H1 (cell line): Measurements from ENCODE around the gene PBX3. TPM values are rescaled to one million over a fixed set of nuclear protein-coding genes. Genes with fewer than 3 reads are reported as not detected.

Experiments used
- CTCF ChIA-PET: fragments of 300-600 bp; sonication (Branson Sonifier 250); formaldehyde crosslinking; loops from one replicate; lab custom pipeline; 2021; ENCODE audit not compliant: partially characterized antibody; lab: Charles Lee
- POLR2A ChIA-PET: fragments of 300-600 bp; sonication (Branson Sonifier 250); formaldehyde crosslinking; loops from one replicate; lab custom pipeline; 2021; ENCODE audit warnings: inconsistent platforms; ENCODE audit not compliant: partially characterized antibody; lab: Charles Lee
- DNase-seq, 2 experiments: peaks; one replicate each; pipeline versions ENCODE4 v3.0.0 to v3.0.0-alpha.2; 2010 to 2022; ENCODE audit warnings: low spot score in 2 of 2, low read depth in 1 of 2, mixed read lengths in 1 of 2
- FAIRE-seq: peaks from 2 replicates; lab custom pipeline; 2011; peaks lifted over from hg19 to GRCh38; lab: Jason Lieb, UNC
- H2AFZ ChIP-seq: 2 replicates; pipeline ENCODE4 v1.8.1; 2012; ENCODE audit warnings: low read length, inconsistent platforms
- H2AK5ac ChIP-seq: 2 replicates; pipeline ENCODE4 v1.6.1; 2013; ENCODE audit warnings: low read depth, low read length
- H2BK120ac ChIP-seq: replicated peaks from 2 replicates; pipeline ENCODE3; 2013; ENCODE audit warnings: low read depth, low read length, inconsistent platforms
- H2BK12ac ChIP-seq: 2 replicates; pipeline ENCODE4 v1.6.1; 2013; ENCODE audit warnings: low read depth, low read length
- H2BK15ac ChIP-seq: 2 replicates; pipeline ENCODE4 v1.6.1; 2013; ENCODE audit warnings: low read length
- H2BK20ac ChIP-seq: 2 replicates; pipeline ENCODE4 v1.6.1; 2013; ENCODE audit warnings: low read length
- H2BK5ac ChIP-seq: 2 replicates; pipeline ENCODE4 v1.6.1; 2013; ENCODE audit warnings: low read depth, low read length
- H3K14ac ChIP-seq: 2 replicates; pipeline ENCODE4 v1.6.1; 2013; ENCODE audit warnings: inconsistent platforms; ENCODE audit not compliant: insufficient read length
- H3K18ac ChIP-seq: 2 replicates; pipeline ENCODE4 v1.6.1; 2013; ENCODE audit warnings: low read length; ENCODE audit errors: extremely low read depth
- H3K23ac ChIP-seq: 2 replicates; pipeline ENCODE4 v1.6.1; 2013; ENCODE audit warnings: inconsistent platforms; ENCODE audit not compliant: insufficient read length
- H3K23me2 ChIP-seq: 2 replicates; pipeline ENCODE4 v1.6.1; 2013; ENCODE audit warnings: low read depth, low read length
- H3K27ac ChIP-seq: 2 replicates; pipeline ENCODE4 v1.6.1; 2011; ENCODE audit warnings: low read depth, low read length, inconsistent platforms
- H3K27me3 ChIP-seq, 4 experiments: replicated peaks in 1 of 4; 1 replicate in 1 of 4; 2 replicates in 3 of 4; pipeline versions ENCODE4 v1.6.1 to v1.8.1; 2011 to 2013; ENCODE audit warnings: low read length in 3 of 4, mild to moderate bottlenecking in 3 of 4, inconsistent platforms in 2 of 4, mixed read lengths in 2 of 4, moderate library complexity in 1 of 4; ENCODE audit not compliant: control insufficient read depth in 3 of 4, insufficient read depth in 3 of 4; ENCODE audit errors: extremely low read depth in 1 of 4
- H3K36me3 ChIP-seq, 4 experiments: 2 replicates each; pipeline versions ENCODE4 v1.6.1 to v1.8.1; 2011 to 2013; ENCODE audit warnings: mild to moderate bottlenecking in 4 of 4, low read length in 3 of 4, moderate library complexity in 2 of 4, control low read depth in 1 of 4, inconsistent platforms in 1 of 4; ENCODE audit not compliant: insufficient read depth in 4 of 4, control insufficient read depth in 2 of 4
- H3K4ac ChIP-seq: replicated peaks from 2 replicates; pipeline ENCODE3; 2013; ENCODE audit warnings: low read length, low read depth, mixed read lengths, inconsistent platforms; ENCODE audit not compliant: insufficient read length
- H3K4me1 ChIP-seq, 4 experiments: replicated peaks in 1 of 4; 1 replicate in 1 of 4; 2 replicates in 3 of 4; pipeline versions ENCODE4 v1.6.1 to v1.8.1; 2011 to 2013; ENCODE audit warnings: low read length in 3 of 4, inconsistent platforms in 2 of 4, mixed read lengths in 1 of 4; ENCODE audit not compliant: insufficient read depth in 4 of 4, control insufficient read depth in 3 of 4
- H3K4me2 ChIP-seq, 2 experiments: 2 replicates each; pipeline versions ENCODE4 v1.6.1 to v1.8.1; 2011 to 2013; ENCODE audit warnings: low read depth in 2 of 2, low read length in 2 of 2, control low read depth in 1 of 2, inconsistent platforms in 1 of 2, mild to moderate bottlenecking in 1 of 2; ENCODE audit not compliant: insufficient read depth in 1 of 2
- H3K4me3 ChIP-seq, 4 experiments: fragments of 200-600, 300-600 bp in 1 of 4; sonication (generic), shearing (Covaris generic), sonication (Bioruptor Twin) in 1 of 4; 2 replicates each; pipeline versions ENCODE4 v1.5.1 to v1.8.1; 2011 to 2016; ENCODE audit warnings: low read length in 4 of 4, low read depth in 3 of 4, control low read depth in 2 of 4, inconsistent platforms in 2 of 4, mild to moderate bottlenecking in 2 of 4, mixed read lengths in 1 of 4, moderate library complexity in 1 of 4; ENCODE audit not compliant: insufficient read depth in 2 of 4; ENCODE audit errors: extremely low read depth in 1 of 4
- H3K56ac ChIP-seq: replicated peaks from 2 replicates; pipeline ENCODE3; 2013; ENCODE audit warnings: low read depth, mild to moderate bottlenecking, mixed read lengths, low read length, inconsistent platforms; ENCODE audit not compliant: insufficient read length
- H3K79me1 ChIP-seq: 2 replicates; pipeline ENCODE4 v1.6.1; 2013; ENCODE audit warnings: low read depth, low read length, control low read depth
- H3K79me2 ChIP-seq, 2 experiments: 2 replicates each; pipeline versions ENCODE4 v1.6.1 to v1.8.1; 2012 to 2013; ENCODE audit warnings: low read length in 2 of 2, mild to moderate bottlenecking in 2 of 2, inconsistent platforms in 1 of 2; ENCODE audit not compliant: insufficient read depth in 2 of 2, control insufficient read depth in 1 of 2
- H3K9ac ChIP-seq, 4 experiments: replicated peaks in 1 of 4; 1 replicate in 1 of 4; 2 replicates in 3 of 4; pipeline versions ENCODE4 v1.6.1 to v1.8.1; 2011 to 2013; ENCODE audit warnings: low read depth in 3 of 4, low read length in 3 of 4, control low read depth in 2 of 4, mild to moderate bottlenecking in 2 of 4, moderate library complexity in 2 of 4, inconsistent platforms in 1 of 4; ENCODE audit errors: extremely low read depth in 1 of 4
- H3K9me3 ChIP-seq, 2 experiments: 2 replicates each; pipeline versions ENCODE4 v1.6.1 to v1.8.1; 2012 to 2013; ENCODE audit warnings: mild to moderate bottlenecking in 2 of 2, moderate library complexity in 2 of 2, control low read depth in 1 of 2, inconsistent platforms in 1 of 2, low read depth in 1 of 2, low read length in 1 of 2, mixed read lengths in 1 of 2; ENCODE audit not compliant: insufficient read depth in 2 of 2
- H4K20me1 ChIP-seq, 2 experiments: replicated peaks in 1 of 2; 2 replicates each; pipeline versions ENCODE3 to v1.8.1; 2011 to 2013; ENCODE audit warnings: inconsistent platforms in 2 of 2, low read length in 2 of 2, mild to moderate bottlenecking in 1 of 2; ENCODE audit not compliant: insufficient read depth in 2 of 2, control insufficient read depth in 1 of 2
- H4K5ac ChIP-seq: 2 replicates; pipeline ENCODE4 v1.6.1; 2013; ENCODE audit warnings: low read length, low read depth, mixed read lengths, inconsistent platforms; ENCODE audit not compliant: insufficient read length
- H4K8ac ChIP-seq: 2 replicates; pipeline ENCODE4 v1.8.0; 2013; ENCODE audit warnings: mild to moderate bottlenecking, moderate library complexity, low read length, inconsistent platforms; ENCODE audit not compliant: insufficient read depth; ENCODE audit errors: extremely low read depth
- H4K91ac ChIP-seq: replicated peaks from 2 replicates; pipeline ENCODE3; 2013; ENCODE audit warnings: low read length, mixed read lengths, inconsistent platforms; ENCODE audit not compliant: insufficient read length
- WGBS, 2 experiments: shearing (Covaris generic) in 1 of 2; methylation state at CpG; one replicate each; pipeline versions ENCODE4 v1.1.6 to v1.1.7; 2013 to 2015; ENCODE audit warnings: low lambda C conversion rate in 2 of 2, mixed read lengths in 2 of 2, inconsistent platforms in 1 of 2, low coverage in 1 of 2, missing lambda C conversion rate in 1 of 2; ENCODE audit not compliant: insufficient replicate concordance in 2 of 2, insufficient coverage in 1 of 2, insufficient read length in 1 of 2; ENCODE audit errors: extremely low coverage in 1 of 2, missing lambda C conversion rate in 1 of 2; 5-methylcytosine and 5-hydroxymethylcytosine counted together
- polyA plus RNA-seq, 7 experiments: library from polyadenylated mRNA; depleted of rRNA in 3 of 7; stranded (reverse) in 5 of 7; unstranded in 2 of 7; fragments of >200 nt in 5 of 7; fragments of 200-250 nt in 2 of 7; gene quantifications; 1 replicate in 5 of 7; 2 replicates in 1 of 7; 4 replicates in 1 of 7; pipeline versions ENCODE4 v1.2.1 to v1.2.3, GENCODE V29; 2011 to 2013; ENCODE audit warnings: missing spikeins in 2 of 7, mixed read lengths in 2 of 7
- total RNA-seq: library from RNA; stranded (reverse); fragmentation: NEBNext Ultra II Directional; extraction: Animal tissue kit (Norgen Biotek cat#: 25700); gene quantifications from 2 replicates; pipeline ENCODE4 v1.2.1, GENCODE V29; 2021

Gene PBX3
- total and polyA plus RNA-seq, 2 of the 8 experiments (the other 6 are each of a cell fraction or from before 2014, with no cell fraction given): 22.7 to 44.3 TPM

DNA sequence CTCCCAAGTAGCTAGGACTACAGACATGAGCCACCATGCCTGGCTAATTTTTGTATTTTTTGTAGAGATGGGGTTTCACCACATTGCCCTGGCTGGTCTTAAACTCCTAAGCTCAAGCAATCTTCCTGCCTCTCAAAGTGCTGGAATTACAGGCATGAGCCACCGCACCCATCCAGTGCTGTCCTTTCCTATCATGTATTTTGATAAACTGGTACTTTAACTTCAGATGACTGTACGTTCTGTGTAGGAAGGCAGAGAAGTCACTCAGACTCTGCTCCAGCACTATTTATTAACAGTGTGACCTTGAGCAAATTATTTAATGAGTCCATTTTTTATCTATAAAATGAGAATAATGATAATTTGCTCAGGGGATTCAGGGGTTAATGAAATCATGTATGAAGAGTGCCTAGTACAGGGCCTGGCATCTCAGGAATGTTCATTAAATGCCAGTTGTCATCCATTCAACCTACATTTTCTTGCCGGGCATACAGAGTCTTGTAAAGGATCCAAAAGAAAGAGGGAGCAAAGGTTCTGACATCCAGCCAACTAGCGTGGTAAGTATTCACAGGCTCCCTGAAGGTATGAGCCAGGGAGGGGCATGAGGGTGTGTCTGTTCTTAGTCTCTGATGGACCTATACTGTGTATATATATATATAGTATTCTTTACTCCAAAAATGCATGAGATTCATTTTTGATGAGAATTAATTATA is 201.9 kb downstream of the PBX3 start:
- Histone ChIP-seq H2BK15ac (no peak overlapping the region), H3K9ac (no peak overlapping the region), H3K23ac (no peak overlapping the region), H3K27me3 (no peaks in the 10 kb centered on the region), H2AFZ (no peak overlapping the region), H3K4ac (no peak overlapping the region), H2BK120ac (no peak overlapping the region), H3K9me3 (peaks cover 0 to 6% of the 10 kb centered on the region in 2 experiments; a peak in 2 of 4 replicates), H3K4me2 (no peak overlapping the region), H2BK12ac (no peak overlapping the region; the same call in 1 of the 2 replicates), H3K18ac (no peak overlapping the region), H3K14ac (no peak overlapping the region), H4K5ac (no peak overlapping the region), H2BK5ac (no peak overlapping the region), H3K56ac (no peak overlapping the region), H3K79me2 (no peaks in the 10 kb centered on the region), H3K4me3 (no peak overlapping the region), H2AK5ac (no peak overlapping the region), H3K4me1 (peaks cover 0 to 10% (median 6%) of the 10 kb centered on the region in 4 experiments; a peak in 5 of 7 replicates), H4K20me1 (no peaks in the 10 kb centered on the region), H3K23me2 (no peaks in the 10 kb centered on the region), H4K8ac (no peak overlapping the region), H3K79me1 (no peaks in the 10 kb centered on the region), H2BK20ac (no peak overlapping the region; the same call in 1 of the 2 replicates), H3K27ac (no peak overlapping the region), H3K36me3 (peaks cover 0 to 6% (median 0%) of the 10 kb centered on the region in 4 experiments; a peak in 2 of 8 replicates), H4K91ac (no peak overlapping the region)
- WGBS, 2 experiments: 82% methylated on average over 4 of the region's 4 CpGs; no CpG with 5 or more reads in 1 of the 2 experiments
- DNase-seq (no peak), FAIRE-seq (no peak)
- ChIA-PET POLR2A (interaction anchor here (0.7 kb wide), 1 partner anchor 201 kb away, joined by 3 read pairs; no protein-coding TSS in a partner anchor), CTCF (no interaction called here)
